MCF 10A (cell line): Measurements from ENCODE around the gene FARS2. TPM values are rescaled to one million over a fixed set of nuclear protein-coding genes. Genes with fewer than 3 reads are reported as not detected.

Experiments
- BruUV-seq: library from RNA; stranded (reverse); fragments of 400-500 nt; replicated peaks from 2 replicates; lab custom pipeline; 2021; lab: Mats Ljungman, UMichigan
- CTCF ChIA-PET: fragments of 300-600 bp; sonication (Branson Sonifier 250); formaldehyde crosslinking; extraction: SDS; loops from one replicate; lab custom pipeline; 2021; ENCODE audit warnings: antibody characterized with exemption, inconsistent platforms; lab: Yijun Ruan, JAX
- POLR2A ChIA-PET: fragments of 300-600, 350-650 bp; sonication (Branson Sonifier 250); formaldehyde crosslinking; extraction: SDS; loops from one replicate; lab custom pipeline; 2020; ENCODE audit warnings: antibody characterized with exemption, inconsistent platforms; lab: Yijun Ruan, JAX
- DNase-seq: peaks from one replicate; pipeline ENCODE4 v3.0.0-alpha.2; 2018; ENCODE audit not compliant: unreplicated experiment
- H3K27ac Mint-ChIP-seq: one replicate; pipeline ENCODE4 v1.8.0; 2022; ENCODE audit warnings: mild to moderate bottlenecking, low read depth, mixed read lengths; ENCODE audit not compliant: unreplicated experiment
- H3K27me3 Mint-ChIP-seq: one replicate; pipeline ENCODE4 v1.8.0; 2022; ENCODE audit warnings: mixed read lengths; ENCODE audit not compliant: insufficient read depth, unreplicated experiment
- H3K36me3 Mint-ChIP-seq: one replicate; pipeline ENCODE4 v1.8.0; 2022; ENCODE audit warnings: mild to moderate bottlenecking, moderate library complexity, mixed read lengths; ENCODE audit not compliant: insufficient read depth, unreplicated experiment
- H3K4me1 Mint-ChIP-seq: one replicate; pipeline ENCODE4 v1.8.0; 2022; ENCODE audit warnings: mixed read lengths; ENCODE audit not compliant: insufficient read depth, unreplicated experiment
- H3K4me3 Mint-ChIP-seq: one replicate; pipeline ENCODE4 v1.8.0; 2022; ENCODE audit warnings: mild to moderate bottlenecking, moderate library complexity, mixed read lengths; ENCODE audit not compliant: unreplicated experiment
- H3K9me3 Mint-ChIP-seq: one replicate; pipeline ENCODE4 v1.8.0; 2022; ENCODE audit warnings: mixed read lengths; ENCODE audit not compliant: unreplicated experiment
- intact Hi-C: fragments of 100-400 bp; cut with micrococcal nuclease; formaldehyde crosslinking; loops from 2 replicates; pipeline ENCODE4 v1.14.1; 2022
- total RNA-seq: library from RNA; stranded (reverse); gene quantifications from 2 replicates; pipeline ENCODE4 v1.2.3, GENCODE V29; 2022
- TF ChIP-seq, protein P1 (sequence below): fragments of 200-600 bp; IDR thresholded peaks from one replicate; pipeline ENCODE4 v1.8.0; 2022; ENCODE audit warnings: antibody characterized with exemption, mild to moderate bottlenecking; ENCODE audit not compliant: unreplicated experiment

The FARS2 gene
- total RNA-seq, 1 experiment from 2014 or later = 18.2 TPM

DNA sequence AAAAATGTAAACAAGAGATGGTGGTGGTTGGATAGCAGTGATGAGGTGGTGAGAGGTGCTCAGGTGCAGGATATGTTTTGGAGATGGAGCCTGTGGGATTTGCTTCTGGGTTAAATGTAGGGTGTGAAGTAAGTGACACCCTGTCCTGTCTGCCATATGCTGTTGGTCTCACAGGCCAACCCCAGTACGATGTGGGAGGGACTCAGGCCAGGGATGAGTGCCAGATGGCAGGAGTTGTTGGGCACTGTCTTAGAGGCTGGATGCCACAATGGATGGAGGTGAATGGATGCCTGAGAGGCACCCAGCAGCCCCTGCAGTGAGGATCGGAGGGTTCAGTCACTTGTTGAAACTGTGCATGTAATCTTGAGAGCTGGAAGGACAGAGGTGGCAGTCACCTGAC is 486.1 kb downstream of the FARS2 start:
- POLR2A ChIA-PET = no interaction called here
- H3K4me3 Mint-ChIP-seq = no peak overlapping the region
- no TSS peak for BruUV-seq
- TF ChIP-seq, protein P1, sequence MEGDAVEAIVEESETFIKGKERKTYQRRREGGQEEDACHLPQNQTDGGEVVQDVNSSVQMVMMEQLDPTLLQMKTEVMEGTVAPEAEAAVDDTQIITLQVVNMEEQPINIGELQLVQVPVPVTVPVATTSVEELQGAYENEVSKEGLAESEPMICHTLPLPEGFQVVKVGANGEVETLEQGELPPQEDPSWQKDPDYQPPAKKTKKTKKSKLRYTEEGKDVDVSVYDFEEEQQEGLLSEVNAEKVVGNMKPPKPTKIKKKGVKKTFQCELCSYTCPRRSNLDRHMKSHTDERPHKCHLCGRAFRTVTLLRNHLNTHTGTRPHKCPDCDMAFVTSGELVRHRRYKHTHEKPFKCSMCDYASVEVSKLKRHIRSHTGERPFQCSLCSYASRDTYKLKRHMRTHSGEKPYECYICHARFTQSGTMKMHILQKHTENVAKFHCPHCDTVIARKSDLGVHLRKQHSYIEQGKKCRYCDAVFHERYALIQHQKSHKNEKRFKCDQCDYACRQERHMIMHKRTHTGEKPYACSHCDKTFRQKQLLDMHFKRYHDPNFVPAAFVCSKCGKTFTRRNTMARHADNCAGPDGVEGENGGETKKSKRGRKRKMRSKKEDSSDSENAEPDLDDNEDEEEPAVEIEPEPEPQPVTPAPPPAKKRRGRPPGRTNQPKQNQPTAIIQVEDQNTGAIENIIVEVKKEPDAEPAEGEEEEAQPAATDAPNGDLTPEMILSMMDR = no peak
- H3K36me3 Mint-ChIP-seq = no peaks in the 10 kb centered on the region
- DNase-seq = no peak
- CTCF ChIA-PET = no interaction called here
- no peaks in the 10 kb centered on the region for H3K9me3 Mint-ChIP-seq
- H3K27ac Mint-ChIP-seq = no peak overlapping the region
- intact Hi-C loops = no loop called here
- H3K4me1 Mint-ChIP-seq = no peaks in the 10 kb centered on the region
- H3K27me3 Mint-ChIP-seq = no peaks in the 10 kb centered on the region

- Mint-ChIP-seq H3K4me1 (no peaks in the 10 kb centered on the region), H3K4me3 (no peak overlapping the region), H3K27me3 (no peaks in the 10 kb centered on the region), H3K27ac (no peak overlapping the region), H3K9me3 (no peaks in the 10 kb centered on the region), H3K36me3 (no peaks in the 10 kb centered on the region)
- BruUV-seq = no TSS peak
- TF ChIP-seq, protein P1 = no peak
- ChIA-PET CTCF (no interaction called here), POLR2A (no interaction called here)
- intact Hi-C loops = no loop called here
- DNase-seq = no peak
Observed at GRCh38 chr6:5749016-5749650, 487.8 kb downstream of the FARS2 start.

- no peaks in the 10 kb centered on the region for H3K4me1 Mint-ChIP-seq
- no TSS peak for BruUV-seq
- H3K27me3 Mint-ChIP-seq = no peaks in the 10 kb centered on the region
- ChIA-PET POLR2A (no interaction called here), CTCF (no interaction called here)
- intact Hi-C loops = no loop called here
- no peak for DNase-seq
- H3K27ac Mint-ChIP-seq = no peak overlapping the region
- no peak overlapping the region for H3K4me3 Mint-ChIP-seq
- peaks cover 3% of the 10 kb centered on the region for H3K9me3 Mint-ChIP-seq
- no peaks in the 10 kb centered on the region for H3K36me3 Mint-ChIP-seq
- TF ChIP-seq, protein P1 = no peak
Observed at GRCh38 chr6:5749651-5750215, 488.4 kb downstream of the FARS2 start.

GRCh38 chr6:5751525-5752390 is 490.4 kb downstream of the FARS2 start:
- intact Hi-C loops = no loop called here
- BruUV-seq = no TSS peak
- DNase-seq = no peak
- H3K36me3 Mint-ChIP-seq = no peaks in the 10 kb centered on the region
- H3K27ac Mint-ChIP-seq = no peak overlapping the region
- ChIA-PET POLR2A (no interaction called here), CTCF (interaction anchor here (0.7 to 1.0 kb wide), 2 partner anchors 9 to 41 kb away, joined by 3 read pairs; no protein-coding TSS in a partner anchor)
- peaks cover 13% of the 10 kb centered on the region for H3K9me3 Mint-ChIP-seq
- no peaks in the 10 kb centered on the region for H3K27me3 Mint-ChIP-seq
- H3K4me3 Mint-ChIP-seq = no peak overlapping the region
- TF ChIP-seq, protein P1 = no peak
- no peaks in the 10 kb centered on the region for H3K4me1 Mint-ChIP-seq
